ENCODE results near the gene TPRA1. TPM values are rescaled to one million over a fixed set of nuclear protein-coding genes. Genes with fewer than 3 reads are reported as not detected.
A peak's percentile ranks its signal among the peaks of the same experiment; 100 is the strongest.

The TPRA1 gene
- total RNA-seq, 4 donors from 2014 or later = 19.2 to 25.7 (median 21.0) TPM

GRCh38 chr3:127604546-127605165, 14.1 kb upstream of the TPRA1 start:
- H3K27ac ChIP-seq = no peak overlapping the region
- WGBS, 2 donors = 84 to 97% methylated on average over 15 to 31 of the region's 41 CpGs
- peaks cover 0 to 6% (median 0%) of the 10 kb centered on the region in 3 donors for H3K4me1 ChIP-seq
- H3K36me3 ChIP-seq = peaks cover 0 to 80% (median 7%) of the 10 kb centered on the region in 3 donors
- no peaks in the 10 kb centered on the region for H3K9me3 ChIP-seq
- H3K27me3 ChIP-seq = no peaks in the 10 kb centered on the region
- TF ChIP-seq CTCF (IDR thresholded peaks at IDR 0.05) (no peak), POLR2A (IDR thresholded peaks at IDR 0.05) (no peak)
- no peak for DNase-seq
- no peak overlapping the region for H3K4me3 ChIP-seq
- intact Hi-C loops (cut with DNase I) = no loop called here

- Histone ChIP-seq H3K36me3 (peaks cover 0 to 75% (median 7%) of the 10 kb centered on the region in 3 donors), H3K4me3 (no peak overlapping the region), H3K4me1 (peaks cover 0 to 12% (median 0%) of the 10 kb centered on the region in 3 donors), H3K27ac (no peak overlapping the region), H3K27me3 (no peaks in the 10 kb centered on the region), H3K9me3 (no peaks in the 10 kb centered on the region)
- DNase-seq = no peak
- intact Hi-C loops (cut with DNase I) = no loop called here
- 85 to 89% methylated on average over 7 of the region's 7 CpGs for WGBS, 2 donors
- no peak for TF ChIP-seq CTCF (IDR thresholded peaks at IDR 0.05)
- no peak for TF ChIP-seq POLR2A (IDR thresholded peaks at IDR 0.05)
Observed at GRCh38 chr3:127604035-127604434, 13.5 kb upstream of the TPRA1 start.

- peaks cover 0 to 31% (median 3%) of the 10 kb centered on the region in 3 donors for H3K4me1 ChIP-seq
- intact Hi-C loops (cut with DNase I) = no loop called here
- H3K27me3 ChIP-seq = no peaks in the 10 kb centered on the region
- 75 to 79% methylated on average over 6 of the region's 6 CpGs for WGBS, 2 donors
- TF ChIP-seq POLR2A (IDR thresholded peaks at IDR 0.05) = no peak
- TF ChIP-seq CTCF (IDR thresholded peaks at IDR 0.05) = no peak
- H3K36me3 ChIP-seq = peaks cover 0 to 44% (median 0%) of the 10 kb centered on the region in 3 donors
- no peak overlapping the region for H3K27ac ChIP-seq
- H3K4me3 ChIP-seq = no peak overlapping the region
- no peaks in the 10 kb centered on the region for H3K9me3 ChIP-seq
- DNase-seq = no peak
Observed at GRCh38 chr3:127600749-127601456, 10.4 kb upstream of the TPRA1 start.

DNA sequence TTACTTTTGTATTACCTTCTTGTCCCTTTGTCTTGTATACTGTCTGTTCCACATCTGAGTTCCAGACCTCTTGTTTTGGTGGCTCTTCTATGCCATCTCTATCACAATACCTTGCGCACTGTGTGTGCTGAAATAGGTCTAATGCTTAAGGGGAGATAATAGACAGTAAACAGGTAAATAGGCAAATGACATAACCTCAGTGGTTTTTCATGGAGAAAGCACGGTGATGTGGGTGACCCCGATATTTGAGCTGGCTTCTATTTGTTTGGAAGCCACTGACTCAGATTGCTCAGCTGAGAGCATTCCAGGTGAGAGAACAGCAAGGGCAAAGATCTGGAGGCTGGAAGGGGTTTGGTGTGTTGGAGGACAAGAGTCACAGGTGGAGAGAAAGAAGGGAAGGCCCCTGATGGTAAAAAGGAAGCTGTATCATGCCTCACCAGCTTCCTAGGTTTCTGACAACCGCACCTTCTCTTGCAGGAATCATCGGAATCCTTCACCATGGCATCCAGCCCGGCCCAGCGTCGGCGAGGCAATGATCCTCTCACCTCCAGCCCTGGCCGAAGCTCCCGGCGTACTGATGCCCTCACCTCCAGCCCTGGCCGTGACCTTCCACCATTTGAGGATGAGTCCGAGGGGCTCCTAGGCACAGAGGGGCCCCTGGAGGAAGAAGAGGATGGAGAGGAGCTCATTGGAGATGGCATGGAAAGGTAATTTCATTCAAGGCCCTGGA, 8.5 kb upstream of the TPRA1 start:
- Histone ChIP-seq H3K4me1 (peaks cover 0 to 31% (median 3%) of the 10 kb centered on the region in 3 donors), H3K27me3 (no peaks in the 10 kb centered on the region), H3K9me3 (no peaks in the 10 kb centered on the region), H3K4me3 (peak overlapping the region; percentile 48 to 68 (median 56)), H3K36me3 (peaks cover 0 to 26% (median 0%) of the 10 kb centered on the region in 3 donors), H3K27ac (peak overlapping the region in 3 of 4 donors; percentile 75 to 78 (median 77))
- TF ChIP-seq CTCF (IDR thresholded peaks at IDR 0.05) = no peak
- no peak for TF ChIP-seq POLR2A (IDR thresholded peaks at IDR 0.05)
- WGBS, 2 donors = 27 to 36% methylated on average over 5 to 10 of the region's 14 CpGs
- intact Hi-C loops (cut with DNase I) = no loop called here
- no peak for DNase-seq
